Testis (tissue), 2 donors: ENCODE data around the gene ME3.

ENCODE experiments used
- POLR2A ChIP-seq: fragments of 450-650 bp; IDR thresholded peaks from one replicate; pipeline ENCODE4 v1.6.1; 2017; ENCODE audit warnings: antibody characterized with exemption, mild to moderate bottlenecking, moderate library complexity
- TF ChIP-seq, protein P1 (sequence below), 3 experiments: fragments of 450-650 bp in 2 of 3; fragments of 200-600 bp in 1 of 3; sonication (generic) in 1 of 3; IDR thresholded peaks; one replicate each; pipeline ENCODE4 v1.5.1; 2016 to 2019; ENCODE audit warnings: antibody characterized with exemption in 3 of 3, mild to moderate bottlenecking in 2 of 3, moderate library complexity in 1 of 3

DNA sequence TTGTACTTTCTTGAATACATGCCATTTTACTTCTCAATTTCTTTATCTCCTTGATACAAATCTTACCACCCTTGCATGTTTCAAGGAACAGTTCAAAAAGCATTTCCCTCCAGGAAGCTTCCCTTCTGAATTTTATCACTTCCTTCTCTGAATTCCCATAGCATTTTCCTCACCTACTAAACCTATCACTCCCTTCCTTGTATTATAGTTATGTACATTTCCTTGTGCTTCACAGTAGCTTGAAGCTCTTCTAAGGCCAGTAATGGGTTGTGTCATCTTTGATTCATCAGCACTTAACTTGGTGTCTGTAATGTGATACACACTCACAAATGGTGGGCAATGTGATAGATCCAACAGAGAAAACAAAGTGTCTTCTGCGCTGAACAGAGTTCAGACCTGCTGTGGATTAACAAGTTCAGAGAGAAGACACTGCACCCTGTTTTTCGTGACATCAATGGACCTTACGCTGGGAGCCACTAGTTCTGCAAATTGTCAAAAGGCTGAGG lies 170.2 kb downstream of the ME3 start:
- TF ChIP-seq, protein P1, sequence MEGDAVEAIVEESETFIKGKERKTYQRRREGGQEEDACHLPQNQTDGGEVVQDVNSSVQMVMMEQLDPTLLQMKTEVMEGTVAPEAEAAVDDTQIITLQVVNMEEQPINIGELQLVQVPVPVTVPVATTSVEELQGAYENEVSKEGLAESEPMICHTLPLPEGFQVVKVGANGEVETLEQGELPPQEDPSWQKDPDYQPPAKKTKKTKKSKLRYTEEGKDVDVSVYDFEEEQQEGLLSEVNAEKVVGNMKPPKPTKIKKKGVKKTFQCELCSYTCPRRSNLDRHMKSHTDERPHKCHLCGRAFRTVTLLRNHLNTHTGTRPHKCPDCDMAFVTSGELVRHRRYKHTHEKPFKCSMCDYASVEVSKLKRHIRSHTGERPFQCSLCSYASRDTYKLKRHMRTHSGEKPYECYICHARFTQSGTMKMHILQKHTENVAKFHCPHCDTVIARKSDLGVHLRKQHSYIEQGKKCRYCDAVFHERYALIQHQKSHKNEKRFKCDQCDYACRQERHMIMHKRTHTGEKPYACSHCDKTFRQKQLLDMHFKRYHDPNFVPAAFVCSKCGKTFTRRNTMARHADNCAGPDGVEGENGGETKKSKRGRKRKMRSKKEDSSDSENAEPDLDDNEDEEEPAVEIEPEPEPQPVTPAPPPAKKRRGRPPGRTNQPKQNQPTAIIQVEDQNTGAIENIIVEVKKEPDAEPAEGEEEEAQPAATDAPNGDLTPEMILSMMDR (IDR thresholded peaks at IDR 0.05): no peak
- TF ChIP-seq POLR2A: no peak
